ENCODE results near the gene COL28A1.

The COL28A1 gene

GRCh38 chr7:7516156-7516555 is 19.5 kb downstream of the COL28A1 start:
- no peak overlapping the region for H3K4me3 ChIP-seq (ENCODE audit: low read length, poor library complexity, severe bottlenecking)
- H4K20me1 ChIP-seq (ENCODE audit: insufficient read depth, low read length, poor library complexity, severe bottlenecking): no peaks in the 10 kb centered on the region
- peaks cover 3% of the 10 kb centered on the region for H3K4me1 ChIP-seq (ENCODE audit: insufficient read depth, low read length, poor library complexity, severe bottlenecking)

GRCh38 chr7:7512861-7513597 is 22.6 kb downstream of the COL28A1 start:
- H3K9ac ChIP-seq (ENCODE audit: low read depth, low read length, poor library complexity, severe bottlenecking): no peak overlapping the region
- H3F3A ChIP-seq (ENCODE audit: low read depth): no peaks in the 10 kb centered on the region
- H3K4me1 ChIP-seq (ENCODE audit: insufficient read depth, low read length, poor library complexity, severe bottlenecking): no peaks in the 10 kb centered on the region
- H2AFZ ChIP-seq (ENCODE audit: low read length): no peak overlapping the region; the same call in 1 of the 2 replicates
- H3K4me3 ChIP-seq (ENCODE audit: low read length, poor library complexity, severe bottlenecking): no peak overlapping the region
- TF ChIP-seq CTCF (conservative IDR thresholded peaks at IDR 0.05; ENCODE audit: low read length) (no peak), EZH2phosphoT487 (IDR thresholded peaks at IDR 0.05; ENCODE audit: borderline replicate concordance) (no peak)
- H3K79me2 ChIP-seq (ENCODE audit: insufficient read depth, low read length): no peaks in the 10 kb centered on the region
- no peaks in the 10 kb centered on the region for H3K9me2 ChIP-seq (replicated peaks; ENCODE audit: low read depth, low read length)
- no peaks in the 10 kb centered on the region for H3K9me3 ChIP-seq (ENCODE audit: insufficient read depth, low read depth, low read length)
- no peak overlapping the region for H3K4me2 ChIP-seq (ENCODE audit: low read depth, low read length, poor library complexity, severe bottlenecking)
- H3K36me3 ChIP-seq (ENCODE audit: insufficient read depth, low read length): no peaks in the 10 kb centered on the region
- no peaks in the 10 kb centered on the region for H3K27me3 ChIP-seq (ENCODE audit: insufficient read depth, low read length, poor library complexity, severe bottlenecking)
- no peaks in the 10 kb centered on the region for H4K20me1 ChIP-seq (ENCODE audit: insufficient read depth, low read length, poor library complexity, severe bottlenecking)

More at GRCh38 chr7:7516156-7516555, 19.5 kb downstream of the COL28A1 start:
- Histone ChIP-seq H3K36me3 (ENCODE audit: insufficient read depth, low read length) (no peaks in the 10 kb centered on the region), H3K79me2 (ENCODE audit: insufficient read depth, low read length) (no peaks in the 10 kb centered on the region), H3K27me3 (ENCODE audit: insufficient read depth, low read length, poor library complexity, severe bottlenecking) (no peaks in the 10 kb centered on the region), H2AFZ (ENCODE audit: low read length) (no peak overlapping the region), H3K9me3 (ENCODE audit: insufficient read depth, low read depth, low read length) (no peaks in the 10 kb centered on the region), H3K9me2 (replicated peaks; ENCODE audit: low read depth, low read length) (no peaks in the 10 kb centered on the region), H3K9ac (ENCODE audit: low read depth, low read length, poor library complexity, severe bottlenecking) (no peak overlapping the region), H3F3A (ENCODE audit: low read depth) (no peaks in the 10 kb centered on the region), H3K4me2 (ENCODE audit: low read depth, low read length, poor library complexity, severe bottlenecking) (no peak overlapping the region)
- no peak for TF ChIP-seq CTCF (conservative IDR thresholded peaks at IDR 0.05; ENCODE audit: low read length)
- TF ChIP-seq EZH2phosphoT487 (IDR thresholded peaks at IDR 0.05; ENCODE audit: borderline replicate concordance): no peak

GRCh38 chr7:7510794-7511193 is 24.9 kb downstream of the COL28A1 start:
- no peaks in the 10 kb centered on the region for H3K27me3 ChIP-seq (ENCODE audit: insufficient read depth, low read length, poor library complexity, severe bottlenecking)
- H3F3A ChIP-seq (ENCODE audit: low read depth): no peaks in the 10 kb centered on the region
- H3K79me2 ChIP-seq (ENCODE audit: insufficient read depth, low read length): no peaks in the 10 kb centered on the region
- TF ChIP-seq CTCF (conservative IDR thresholded peaks at IDR 0.05; ENCODE audit: low read length): no peak
- TF ChIP-seq EZH2phosphoT487 (IDR thresholded peaks at IDR 0.05; ENCODE audit: borderline replicate concordance): no peak
- H2AFZ ChIP-seq (ENCODE audit: low read length): no peak overlapping the region
- H4K20me1 ChIP-seq (ENCODE audit: insufficient read depth, low read length, poor library complexity, severe bottlenecking): no peaks in the 10 kb centered on the region
- no peak overlapping the region for H3K4me2 ChIP-seq (ENCODE audit: low read depth, low read length, poor library complexity, severe bottlenecking)
- no peaks in the 10 kb centered on the region for H3K4me1 ChIP-seq (ENCODE audit: insufficient read depth, low read length, poor library complexity, severe bottlenecking)
- no peak overlapping the region for H3K4me3 ChIP-seq (ENCODE audit: low read length, poor library complexity, severe bottlenecking)
- H3K9me2 ChIP-seq (replicated peaks; ENCODE audit: low read depth, low read length): no peaks in the 10 kb centered on the region
- no peaks in the 10 kb centered on the region for H3K36me3 ChIP-seq (ENCODE audit: insufficient read depth, low read length)
- H3K9me3 ChIP-seq (ENCODE audit: insufficient read depth, low read depth, low read length): no peaks in the 10 kb centered on the region
- H3K9ac ChIP-seq (ENCODE audit: low read depth, low read length, poor library complexity, severe bottlenecking): no peak overlapping the region
